Ovary (tissue), 9 donors: ENCODE results near the gene WWC1. TPM values are rescaled to one million over a fixed set of nuclear protein-coding genes. Genes with fewer than 3 reads are reported as not detected.

Experiments
- DNase-seq, 5 donors: peaks; one replicate each; pipeline ENCODE4 v3.0.0-alpha.2; 2019 to 2020
- H3K27ac ChIP-seq, 2 donors: fragments of 200-600 bp; one replicate each; pipeline versions ENCODE4 v1.5.1 to v1.8.0; 2019 to 2022
- H3K27me3 ChIP-seq: fragments of 200-600 bp; one replicate; pipeline ENCODE4 v1.8.0; 2022
- H3K36me3 ChIP-seq: fragments of 200-600 bp; sonication (generic); one replicate; pipeline ENCODE4 v1.5.1; 2019
- H3K4me1 ChIP-seq: one replicate; pipeline ENCODE4 v1.8.1; 2013; ENCODE audit warnings: mild to moderate bottlenecking, moderate library complexity; ENCODE audit not compliant: insufficient read depth
- H3K4me3 ChIP-seq: fragments of 200-600 bp; sonication (generic); one replicate; pipeline ENCODE4 v1.5.1; 2017
- H3K9me3 ChIP-seq, 2 donors: fragments of 200-600 bp in 1 of 2; sonication (generic) in 1 of 2; one replicate each; pipeline versions ENCODE4 v1.5.1 to v1.8.1; 2013 to 2019; ENCODE audit warnings: mild to moderate bottlenecking in 1 of 2, moderate library complexity in 1 of 2
- EP300 ChIP-seq: sonication (generic); formaldehyde crosslinking; IDR thresholded peaks from one replicate; pipeline ENCODE4 v1.6.1; 2017; ENCODE audit warnings: antibody characterized with exemption
- POLR2A ChIP-seq: fragments of 450-650 bp; IDR thresholded peaks from one replicate; pipeline ENCODE4 v1.6.1; 2017; ENCODE audit warnings: antibody characterized with exemption, mild to moderate bottlenecking, moderate library complexity
- WGBS, 3 donors: extraction: QIAGEN DNeasy Blood & Tissue Kit in 1 of 3; methylation state at CpG; one replicate each; pipeline versions ENCODE4 v1.1.5 to v1.1.7; 2013 to 2017; 5-methylcytosine and 5-hydroxymethylcytosine counted together
- intact Hi-C, 4 donors: fragments of 100-400 bp; cut with DNase I; formaldehyde crosslinking; loops; one replicate each; pipeline versions ENCODE4 v1.11.0 to v1.15.1; 2022 to 2023
- polyA plus RNA-seq, 2 donors: library from polyadenylated mRNA; stranded (reverse); fragments of 200-250 nt in 1 of 2; fragments of 350-450 nt in 1 of 2; fragmentation: Illumina TruSeq in 1 of 2; extraction: RNeasy Lipid Tissue Mini Kit (QIAGEN cat#74804) in 1 of 2; gene quantifications; one replicate each; pipeline ENCODE4 v1.2.3, GENCODE V29; 2013 to 2014
- total RNA-seq, 7 donors: library from RNA; depleted of rRNA in 2 of 7; stranded (reverse); fragments of >200 nt in 2 of 7; fragmentation: NEBNext Ultra II Directional in 3 of 7; extraction: Animal tissue kit (Norgen Biotek cat#: 25700) in 3 of 7; gene quantifications; one replicate each; pipeline versions ENCODE4 v1.1.0 to v1.2.4, GENCODE V29; 2016 to 2023
- TF ChIP-seq, protein P1 (sequence below), 3 donors: fragments of 450-650 bp in 2 of 3; fragments of 200-600 bp in 1 of 3; IDR thresholded peaks; one replicate each; pipeline versions ENCODE4 v1.5.1 to v1.8.0; 2016 to 2022; ENCODE audit warnings: antibody characterized with exemption in 3 of 3, mild to moderate bottlenecking in 1 of 3
- donor health status: DM: no; HTN: no; CAD: no; lungs with moderate emphysema.
- donor health status: DM: no; HTN: no; CAD: no.
- donor health status: Bipolar disorder and iron deficiency.
- donor health status: DM: yes; HTN: yes; CAD: no.
- donor health status: DM: no; HTN: no; CAD: no.
- donor health status: DM: yes; HTN: yes; CAD: no.

The WWC1 gene
- total and polyA plus RNA-seq, 9 donors = 0.58 to 60.3 (median 5.3) TPM

DNA sequence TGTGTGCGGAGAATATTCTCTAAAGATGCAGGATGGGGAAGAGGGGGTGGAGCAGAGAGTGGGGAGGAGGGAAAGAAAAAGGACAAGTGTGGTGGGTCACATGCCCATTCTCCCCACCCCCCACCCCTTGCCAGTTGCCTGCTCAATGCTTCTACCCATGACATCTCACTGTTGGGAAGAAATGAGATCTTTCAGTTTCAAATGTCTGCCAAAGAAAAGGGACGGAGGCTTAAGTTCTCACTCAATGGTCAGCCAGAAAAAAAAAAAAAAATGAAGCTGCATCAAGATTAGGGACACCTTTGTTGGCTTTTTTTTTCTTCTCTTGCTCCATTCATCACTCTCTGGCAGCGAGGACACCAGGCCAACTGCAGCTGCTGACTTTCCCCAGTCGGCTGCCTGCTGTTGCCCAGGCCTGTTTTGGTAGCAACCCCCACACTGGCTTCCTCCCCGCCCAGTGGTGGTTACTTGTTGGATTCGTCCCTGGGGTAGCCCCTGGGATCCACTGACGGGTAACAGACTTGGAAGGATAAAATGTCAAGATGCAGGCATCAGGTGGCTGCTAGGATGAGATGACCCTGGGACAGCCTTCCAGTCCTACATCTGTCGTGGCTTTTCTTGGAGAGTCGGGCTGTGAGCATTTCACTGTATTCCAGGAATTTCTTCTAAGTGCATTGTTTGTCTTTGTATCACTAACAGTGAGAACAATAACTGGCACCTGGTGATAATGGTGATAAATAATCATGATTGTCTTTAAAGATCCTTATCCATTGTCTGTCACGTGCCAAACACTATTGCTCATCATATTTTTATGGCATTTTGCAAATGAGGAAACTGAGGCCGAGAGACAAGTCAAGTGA lies 9.1 kb downstream of the WWC1 start:
- no peaks in the 10 kb centered on the region for H3K27me3 ChIP-seq
- no peak overlapping the region for H3K27ac ChIP-seq
- DNase-seq = no peak
- intact Hi-C loops = no loop called here
- TF ChIP-seq, protein P1, sequence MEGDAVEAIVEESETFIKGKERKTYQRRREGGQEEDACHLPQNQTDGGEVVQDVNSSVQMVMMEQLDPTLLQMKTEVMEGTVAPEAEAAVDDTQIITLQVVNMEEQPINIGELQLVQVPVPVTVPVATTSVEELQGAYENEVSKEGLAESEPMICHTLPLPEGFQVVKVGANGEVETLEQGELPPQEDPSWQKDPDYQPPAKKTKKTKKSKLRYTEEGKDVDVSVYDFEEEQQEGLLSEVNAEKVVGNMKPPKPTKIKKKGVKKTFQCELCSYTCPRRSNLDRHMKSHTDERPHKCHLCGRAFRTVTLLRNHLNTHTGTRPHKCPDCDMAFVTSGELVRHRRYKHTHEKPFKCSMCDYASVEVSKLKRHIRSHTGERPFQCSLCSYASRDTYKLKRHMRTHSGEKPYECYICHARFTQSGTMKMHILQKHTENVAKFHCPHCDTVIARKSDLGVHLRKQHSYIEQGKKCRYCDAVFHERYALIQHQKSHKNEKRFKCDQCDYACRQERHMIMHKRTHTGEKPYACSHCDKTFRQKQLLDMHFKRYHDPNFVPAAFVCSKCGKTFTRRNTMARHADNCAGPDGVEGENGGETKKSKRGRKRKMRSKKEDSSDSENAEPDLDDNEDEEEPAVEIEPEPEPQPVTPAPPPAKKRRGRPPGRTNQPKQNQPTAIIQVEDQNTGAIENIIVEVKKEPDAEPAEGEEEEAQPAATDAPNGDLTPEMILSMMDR (IDR thresholded peaks at IDR 0.05) = no peak
- TF ChIP-seq POLR2A (no peak), EP300 (no peak)
- 69 to 74% (median 73%) methylated on average over 11 of the region's 11 CpGs for WGBS, 3 donors
- no peaks in the 10 kb centered on the region for H3K36me3 ChIP-seq
- no peaks in the 10 kb centered on the region for H3K4me1 ChIP-seq
- H3K4me3 ChIP-seq = no peak overlapping the region
- H3K9me3 ChIP-seq = no peaks in the 10 kb centered on the region

DNA sequence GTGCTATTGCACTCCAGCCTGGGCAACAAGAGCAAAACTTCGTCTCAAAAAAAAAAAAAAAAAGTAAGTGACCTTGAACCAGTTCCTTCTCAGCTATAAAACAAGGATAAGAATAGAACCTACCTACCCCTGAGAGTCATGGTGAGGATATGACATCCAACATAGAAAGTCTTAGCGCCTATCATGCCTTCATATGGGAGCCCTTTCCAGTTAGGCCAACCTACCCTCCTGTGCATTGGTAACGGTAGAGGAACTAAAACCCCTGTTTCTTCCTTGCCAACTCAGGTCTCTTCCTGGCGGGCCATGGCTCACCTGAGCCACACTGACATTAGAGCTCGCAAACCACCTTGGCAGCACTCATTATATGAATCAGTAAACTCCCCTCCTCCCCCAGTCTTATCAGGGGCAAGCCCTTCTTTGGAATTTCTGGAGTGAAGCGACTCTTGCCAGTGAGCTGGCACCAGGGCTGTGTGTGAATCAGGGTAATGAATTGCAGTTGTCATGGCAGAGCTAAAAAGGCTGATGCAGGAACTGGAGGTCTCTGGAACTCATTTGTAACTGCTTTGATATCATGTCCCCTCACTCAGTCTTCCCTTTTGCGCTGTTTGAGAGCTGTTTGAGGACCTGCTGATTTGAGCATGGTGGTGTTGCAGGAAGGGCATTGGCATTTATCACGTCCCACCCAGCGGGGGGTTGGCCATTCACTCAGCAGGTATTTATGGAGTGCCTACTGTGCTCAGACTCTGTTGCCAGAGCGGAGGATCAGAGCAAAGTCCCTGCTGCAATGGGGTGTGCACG lies 10.3 kb downstream of the WWC1 start:
- Histone ChIP-seq H3K9me3 (no peaks in the 10 kb centered on the region), H3K27me3 (no peaks in the 10 kb centered on the region), H3K4me3 (no peak overlapping the region), H3K36me3 (no peaks in the 10 kb centered on the region), H3K27ac (no peak overlapping the region), H3K4me1 (no peaks in the 10 kb centered on the region)
- intact Hi-C loops = no loop called here
- WGBS, 3 donors = 68 to 73% (median 69%) methylated on average over 11 of the region's 11 CpGs
- no peak for DNase-seq
- TF ChIP-seq POLR2A = no peak
- TF ChIP-seq, protein P1 (IDR thresholded peaks at IDR 0.05) = no peak
- no peak for TF ChIP-seq EP300

GRCh38 chr5:168302785-168303184 lies 11.3 kb downstream of the WWC1 start:
- H3K36me3 ChIP-seq = no peaks in the 10 kb centered on the region
- TF ChIP-seq, protein P1 (IDR thresholded peaks at IDR 0.05) = no peak
- TF ChIP-seq POLR2A (no peak), EP300 (no peak)
- 83 to 92% (median 85%) methylated on average over 3 of the region's 3 CpGs for WGBS, 3 donors
- H3K4me3 ChIP-seq = no peak overlapping the region
- no peak for DNase-seq
- intact Hi-C loops = no loop called here
- no peak overlapping the region for H3K27ac ChIP-seq
- H3K4me1 ChIP-seq = no peaks in the 10 kb centered on the region
- H3K9me3 ChIP-seq = no peaks in the 10 kb centered on the region
- no peaks in the 10 kb centered on the region for H3K27me3 ChIP-seq

DNA sequence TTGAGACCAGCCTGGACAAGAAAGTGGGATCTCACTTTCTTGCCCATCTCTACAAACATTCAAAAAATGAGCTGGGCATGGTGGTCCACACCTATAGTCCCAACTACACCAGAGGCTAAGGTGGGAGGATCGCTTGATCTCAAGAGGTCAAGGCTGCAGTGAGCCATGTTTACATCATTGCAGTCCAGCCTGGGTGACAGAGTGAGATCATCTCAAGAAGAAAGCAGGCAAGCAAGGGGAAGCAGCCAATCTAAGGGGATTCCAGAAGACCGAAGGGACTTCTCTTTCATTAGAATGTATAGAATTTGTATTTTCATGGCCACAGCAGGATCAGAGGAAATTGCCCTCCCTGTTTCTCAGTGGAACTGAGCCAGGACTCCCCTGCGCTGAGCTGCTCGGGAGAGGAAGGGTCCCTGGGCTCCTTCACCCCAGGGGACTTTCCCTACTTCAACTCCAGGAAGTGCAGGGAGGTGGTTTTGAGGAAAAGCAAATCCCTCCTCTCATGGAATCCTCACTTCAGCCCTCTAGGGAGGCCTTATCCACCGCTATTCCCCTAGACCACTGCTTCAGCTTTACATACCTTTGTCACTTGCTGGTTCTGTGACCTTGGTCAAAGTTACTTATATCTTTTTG lies 12.1 kb downstream of the WWC1 start:
- DNase-seq = no peak
- Histone ChIP-seq H3K27me3 (no peaks in the 10 kb centered on the region), H3K4me3 (no peak overlapping the region), H3K27ac (no peak overlapping the region), H3K36me3 (no peaks in the 10 kb centered on the region), H3K9me3 (no peaks in the 10 kb centered on the region), H3K4me1 (no peaks in the 10 kb centered on the region)
- no peak for TF ChIP-seq EP300
- no peak for TF ChIP-seq POLR2A
- intact Hi-C loops = no loop called here
- 73 to 82% (median 79%) methylated on average over 5 of the region's 5 CpGs for WGBS, 3 donors
